Hematopoietic multipotent progenitor cell treated with erythropoietin and hydrocortisone succinate and interleukin-3 and kit ligand, for 6 days (in vitro differentiated cells): Measurements from ENCODE around the gene BICDL2.

Experiments used
- DNase-seq: peaks from one replicate; pipeline ENCODE4 v3.0.0-alpha.2; 2015

The BICDL2 gene

DNA sequence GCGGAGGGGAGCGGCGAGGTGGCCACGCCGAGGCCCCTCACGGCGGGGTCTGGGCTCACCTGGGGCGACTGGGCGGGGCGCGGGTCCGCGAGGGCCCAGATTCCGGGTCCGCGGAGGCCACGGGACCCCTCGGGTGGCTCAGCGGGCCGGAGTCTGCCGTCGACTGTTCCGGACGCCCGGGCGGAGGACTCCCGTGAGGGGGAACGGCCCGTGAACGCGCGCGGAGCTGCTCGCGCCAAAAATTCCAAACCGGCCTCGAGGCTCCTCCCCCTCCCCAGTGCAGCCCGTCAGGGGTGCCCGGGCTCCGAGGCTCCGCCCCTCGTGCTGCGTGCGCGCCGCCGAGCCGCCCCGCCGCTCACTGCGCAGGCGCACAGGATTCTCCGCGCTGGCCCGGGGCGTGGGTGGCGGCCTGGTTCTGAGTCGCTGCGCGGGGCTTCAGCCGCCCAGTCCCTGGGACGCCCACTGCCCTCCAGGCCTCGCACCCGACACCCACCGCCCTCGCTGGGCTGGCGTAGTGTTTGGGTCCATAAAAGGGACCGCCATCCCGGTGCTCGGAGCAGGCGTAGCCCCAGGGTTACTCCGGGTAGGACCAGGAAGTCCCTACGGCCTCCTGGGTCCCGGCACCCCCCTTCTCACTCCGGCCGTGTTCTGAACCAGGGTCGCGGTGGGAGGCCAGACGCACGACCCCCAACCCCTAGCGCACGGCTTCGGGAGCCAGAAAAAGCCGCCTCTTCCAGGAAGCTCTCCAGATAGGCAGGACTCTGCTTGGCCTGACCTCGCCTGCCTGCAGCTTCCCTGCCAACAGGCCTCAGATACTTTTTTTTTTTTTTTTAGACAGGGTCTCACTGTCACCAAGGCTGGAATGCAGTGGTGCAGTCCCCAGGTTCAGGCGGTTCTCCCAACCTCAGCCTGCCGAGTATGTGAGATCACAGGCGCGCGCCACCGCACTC lies 56.2 kb downstream of the BICDL2 start, which contains the start of gene PKMYT1:
Gene PKMYT1 (minus strand): TSS at position 220 of the 950 bp plus-strand sequence. CDS start 789 bp downstream, outside the sequence.
- peak; percentile 96 for DNase-seq

GRCh38 chr16:2979669-2980226 lies 57.0 kb downstream of the BICDL2 start:
- peak; percentile 60 for DNase-seq
